ENCODE data around the gene PIANP. TPM values are rescaled to one million over a fixed set of nuclear protein-coding genes. Genes with fewer than 3 reads are reported as not detected.
"Not testable (repeated sequence)": the region's sequence is repeated elsewhere in the genome, so short reads cannot be mapped to it uniquely, and the experiment has no call there.

PIANP gene
- total RNA-seq, 2 donors from 2014 or later, result not detected

- no peak for TF ChIP-seq CTCF (IDR thresholded peaks at IDR 0.05)
- H3K9me3 ChIP-seq, result no peaks in the 10 kb centered on the region
- peaks cover 29% of the 10 kb centered on the region for H3K36me3 ChIP-seq
- no peak for DNase-seq (ENCODE audit: low spot score)
- no peak overlapping the region for H3K27ac ChIP-seq
- H3K27me3 ChIP-seq, result no peaks in the 10 kb centered on the region
- H3K4me1 ChIP-seq, result peaks cover 0 to 15% of the 10 kb centered on the region in 2 donors
- H3K4me3 ChIP-seq, result no peak overlapping the region
Measured at GRCh38 chr12:6725350-6725749, 24.7 kb upstream of the PIANP start.

GRCh38 chr12:6724409-6724797, 23.8 kb upstream of the PIANP start:
- peak overlapping the region; percentile 82 to 88 for H3K27ac ChIP-seq
- TF ChIP-seq CTCF (IDR thresholded peaks at IDR 0.05), result no peak

GRCh38 chr12:6723607-6724408, 23.2 kb upstream of the PIANP start, which contains the start of gene COPS7A:
Gene COPS7A (plus strand): TSS chr12:6724046. CDS start chr12:6724657, 611 bp downstream.
- Histone ChIP-seq H3K4me3 (peak within 1 kb of the TSS; percentile 61 to 74), H3K4me1 (peaks cover 0 to 15% of the 10 kb centered on the region in 2 donors), H3K36me3 (peaks cover 14% of the 10 kb centered on the region), H3K9me3 (no peaks in the 10 kb centered on the region), H3K27me3 (no peaks in the 10 kb centered on the region), H3K27ac (peak within 1 kb of the TSS; percentile 82 to 88)
- no peak for TF ChIP-seq CTCF (IDR thresholded peaks at IDR 0.05)
- DNase-seq (ENCODE audit: low spot score), result peak; percentile 98

More at GRCh38 chr12:6724409-6724797, 23.8 kb upstream of the PIANP start:
- peak overlapping the region; percentile 61 to 74 for H3K4me3 ChIP-seq
- no peaks in the 10 kb centered on the region for H3K9me3 ChIP-seq
- H3K27me3 ChIP-seq, result no peaks in the 10 kb centered on the region
- H3K36me3 ChIP-seq, result peaks cover 20% of the 10 kb centered on the region
- H3K4me1 ChIP-seq, result peaks cover 0 to 15% of the 10 kb centered on the region in 2 donors
- DNase-seq (ENCODE audit: low spot score), result no peak

- Histone ChIP-seq H3K27me3 (no peaks in the 10 kb centered on the region), H3K36me3 (peaks cover 5% of the 10 kb centered on the region), H3K27ac (no peak overlapping the region), H3K4me1 (peaks cover 0 to 15% of the 10 kb centered on the region in 2 donors), H3K4me3 (no peak overlapping the region), H3K9me3 (no peaks in the 10 kb centered on the region)
- no peak for DNase-seq (ENCODE audit: low spot score)
- no peak for TF ChIP-seq CTCF (IDR thresholded peaks at IDR 0.05)
Measured at GRCh38 chr12:6722863-6723262, 22.2 kb upstream of the PIANP start.

- Histone ChIP-seq H3K27me3 (no peaks in the 10 kb centered on the region), H3K9me3 (no peaks in the 10 kb centered on the region), H3K36me3 (no peaks in the 10 kb centered on the region), H3K4me3 (no peak overlapping the region), H3K27ac (no peak overlapping the region), H3K4me1 (no peaks in the 10 kb centered on the region)
- TF ChIP-seq CTCF (IDR thresholded peaks at IDR 0.05), result no peak
- DNase-seq (ENCODE audit: low spot score), result no peak
Measured at GRCh38 chr12:6716874-6717437, 16.3 kb upstream of the PIANP start.

- DNase-seq (ENCODE audit: low spot score); H3K36me3 ChIP-seq; H3K4me1 ChIP-seq; H3K27me3 ChIP-seq; H3K9me3 ChIP-seq; H3K4me3 ChIP-seq; H3K27ac ChIP-seq: not testable (repeated sequence)
Measured at GRCh38 chr12:6716031-6716873, 15.6 kb upstream of the PIANP start.

All from right atrium auricular region (tissue), 2 donors.